Measurements from ENCODE around the gene GPR108.

DNA sequence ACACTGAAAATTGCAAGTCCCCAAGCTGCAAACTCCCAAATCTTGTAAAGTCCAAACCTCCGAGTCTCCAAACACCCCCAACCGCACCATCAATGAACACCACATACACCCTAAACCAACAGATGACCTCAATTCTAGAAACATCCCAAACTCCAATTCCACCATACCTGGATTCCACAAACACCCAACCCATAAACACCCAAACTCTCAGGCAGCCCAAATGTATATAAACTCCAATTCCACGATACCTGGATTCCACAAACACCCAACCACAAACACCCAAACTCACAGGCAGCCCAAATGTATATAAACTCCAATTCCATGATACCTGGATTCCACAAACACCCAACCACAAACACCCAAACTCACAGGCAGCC, 17.4 kb downstream of the GPR108 start:
- TF ChIP-seq, protein P1, sequence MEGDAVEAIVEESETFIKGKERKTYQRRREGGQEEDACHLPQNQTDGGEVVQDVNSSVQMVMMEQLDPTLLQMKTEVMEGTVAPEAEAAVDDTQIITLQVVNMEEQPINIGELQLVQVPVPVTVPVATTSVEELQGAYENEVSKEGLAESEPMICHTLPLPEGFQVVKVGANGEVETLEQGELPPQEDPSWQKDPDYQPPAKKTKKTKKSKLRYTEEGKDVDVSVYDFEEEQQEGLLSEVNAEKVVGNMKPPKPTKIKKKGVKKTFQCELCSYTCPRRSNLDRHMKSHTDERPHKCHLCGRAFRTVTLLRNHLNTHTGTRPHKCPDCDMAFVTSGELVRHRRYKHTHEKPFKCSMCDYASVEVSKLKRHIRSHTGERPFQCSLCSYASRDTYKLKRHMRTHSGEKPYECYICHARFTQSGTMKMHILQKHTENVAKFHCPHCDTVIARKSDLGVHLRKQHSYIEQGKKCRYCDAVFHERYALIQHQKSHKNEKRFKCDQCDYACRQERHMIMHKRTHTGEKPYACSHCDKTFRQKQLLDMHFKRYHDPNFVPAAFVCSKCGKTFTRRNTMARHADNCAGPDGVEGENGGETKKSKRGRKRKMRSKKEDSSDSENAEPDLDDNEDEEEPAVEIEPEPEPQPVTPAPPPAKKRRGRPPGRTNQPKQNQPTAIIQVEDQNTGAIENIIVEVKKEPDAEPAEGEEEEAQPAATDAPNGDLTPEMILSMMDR (conservative IDR thresholded peaks at IDR 0.05; ENCODE audit: low read length): no peak
- TF ChIP-seq EZH2phosphoT487 (IDR thresholded peaks at IDR 0.05; ENCODE audit: borderline replicate concordance, low read depth, low read length): no peak
